Natural killer cell (primary cell): ENCODE measurements around the gene ZNF655. TPM values are rescaled to one million over a fixed set of nuclear protein-coding genes. Genes with fewer than 3 reads are reported as not detected.

Experiments
- ATAC-seq, 3 donors: fragments of 150-1000 bp in 2 of 3; fragments of 200-7000 bp in 1 of 3; cut with Tn5 transposase; 1 replicate in 1 of 3; 2 replicates in 2 of 3; pipeline ENCODE4 v1.10.0; 2021; ENCODE audit warnings: mild to moderate bottlenecking in 2 of 3, moderate library complexity in 2 of 3
- DNase-seq, 2 donors: peaks; one replicate each; pipeline versions ENCODE4 v3.0.0 to v3.0.0-alpha.2; 2013 to 2021; ENCODE audit warnings: mixed read lengths in 1 of 2
- H3K27ac ChIP-seq: one replicate; pipeline ENCODE4 v1.5.1; 2013; ENCODE audit warnings: mild to moderate bottlenecking, low read length
- H3K27me3 ChIP-seq: one replicate; pipeline ENCODE4 v1.6.1; 2013; ENCODE audit warnings: low read length; ENCODE audit not compliant: control insufficient read depth, insufficient read depth
- H3K36me3 ChIP-seq: one replicate; pipeline ENCODE4 v1.6.1; 2013; ENCODE audit warnings: low read length; ENCODE audit not compliant: control insufficient read depth, insufficient read depth
- H3K4me1 ChIP-seq: one replicate; pipeline ENCODE4 v1.6.1; 2013; ENCODE audit warnings: low read length; ENCODE audit not compliant: control insufficient read depth, insufficient read depth
- H3K4me3 ChIP-seq: one replicate; pipeline ENCODE4 v1.5.1; 2013; ENCODE audit warnings: low read length
- H3K9me3 ChIP-seq: one replicate; pipeline ENCODE4 v1.6.1; 2013; ENCODE audit warnings: low read length; ENCODE audit not compliant: control insufficient read depth, insufficient read depth
- H3K27ac Mint-ChIP-seq, 2 donors: one replicate each; pipeline ENCODE4 v1.8.0; 2022; ENCODE audit warnings: mild to moderate bottlenecking in 2 of 2, mixed read lengths in 2 of 2, moderate library complexity in 1 of 2
- H3K27me3 Mint-ChIP-seq, 2 donors: one replicate each; pipeline ENCODE4 v1.8.0; 2022; ENCODE audit warnings: low read depth in 2 of 2, mixed read lengths in 2 of 2
- H3K36me3 Mint-ChIP-seq: one replicate; pipeline ENCODE4 v1.8.0; 2022; ENCODE audit warnings: mixed read lengths
- H3K4me1 Mint-ChIP-seq, 2 donors: one replicate each; pipeline ENCODE4 v1.8.0; 2022; ENCODE audit warnings: mixed read lengths in 2 of 2
- H3K4me3 Mint-ChIP-seq: one replicate; pipeline ENCODE4 v1.8.0; 2022; ENCODE audit warnings: mild to moderate bottlenecking, moderate library complexity, mixed read lengths
- H3K9me3 Mint-ChIP-seq, 2 donors: one replicate each; pipeline ENCODE4 v1.8.0; 2022; ENCODE audit warnings: mixed read lengths in 2 of 2
- WGBS: methylation state at CpG from one replicate; pipeline ENCODE4 v1.1.7; 2013; ENCODE audit warnings: missing lambda C conversion rate; ENCODE audit not compliant: insufficient coverage; 5-methylcytosine and 5-hydroxymethylcytosine counted together
- intact Hi-C: fragments of 100-400 bp; cut with micrococcal nuclease; formaldehyde crosslinking; loops from one replicate; pipeline ENCODE4 v1.14.2; 2022
- total RNA-seq, 4 donors: library from RNA; stranded (reverse); fragments of 120-200 nt in 1 of 4; gene quantifications; one replicate each; pipeline versions ENCODE4 v1.2.3 to v1.2.4, GENCODE V29; 2013 to 2022
- TF ChIP-seq, protein P1 (sequence below): fragments of 200-600 bp; IDR thresholded peaks from one replicate; pipeline ENCODE4 v1.8.0; 2022; ENCODE audit warnings: antibody characterized with exemption

Gene ZNF655
- total RNA-seq, 3 donors from 2014 or later (not counting 1 experiment from before 2014, with no cell fraction given) = 171 to 214 (median 196) TPM

GRCh38 chr7:99573257-99573656, 14.8 kb downstream of the ZNF655 start:
- H3K36me3 ChIP-seq = peaks cover 43% of the 10 kb centered on the region
- Mint-ChIP-seq H3K4me3 (no peak overlapping the region), H3K9me3 (no peaks in the 10 kb centered on the region), H3K27ac (peak overlapping the region; percentile 18 to 65), H3K4me1 (peaks cover 0 to 14% of the 10 kb centered on the region in 2 donors), H3K36me3 (peaks cover 20% of the 10 kb centered on the region), H3K27me3 (no peaks in the 10 kb centered on the region)
- no peak for ATAC-seq
- H3K4me3 ChIP-seq = no peak overlapping the region
- DNase-seq = no peak
- no CpG with 5 or more reads among the region's 1 CpG for WGBS
- H3K27ac ChIP-seq = no peak overlapping the region
- no peaks in the 10 kb centered on the region for H3K4me1 ChIP-seq
- intact Hi-C loops = no loop called here
- no peaks in the 10 kb centered on the region for H3K27me3 ChIP-seq
- TF ChIP-seq, protein P1, sequence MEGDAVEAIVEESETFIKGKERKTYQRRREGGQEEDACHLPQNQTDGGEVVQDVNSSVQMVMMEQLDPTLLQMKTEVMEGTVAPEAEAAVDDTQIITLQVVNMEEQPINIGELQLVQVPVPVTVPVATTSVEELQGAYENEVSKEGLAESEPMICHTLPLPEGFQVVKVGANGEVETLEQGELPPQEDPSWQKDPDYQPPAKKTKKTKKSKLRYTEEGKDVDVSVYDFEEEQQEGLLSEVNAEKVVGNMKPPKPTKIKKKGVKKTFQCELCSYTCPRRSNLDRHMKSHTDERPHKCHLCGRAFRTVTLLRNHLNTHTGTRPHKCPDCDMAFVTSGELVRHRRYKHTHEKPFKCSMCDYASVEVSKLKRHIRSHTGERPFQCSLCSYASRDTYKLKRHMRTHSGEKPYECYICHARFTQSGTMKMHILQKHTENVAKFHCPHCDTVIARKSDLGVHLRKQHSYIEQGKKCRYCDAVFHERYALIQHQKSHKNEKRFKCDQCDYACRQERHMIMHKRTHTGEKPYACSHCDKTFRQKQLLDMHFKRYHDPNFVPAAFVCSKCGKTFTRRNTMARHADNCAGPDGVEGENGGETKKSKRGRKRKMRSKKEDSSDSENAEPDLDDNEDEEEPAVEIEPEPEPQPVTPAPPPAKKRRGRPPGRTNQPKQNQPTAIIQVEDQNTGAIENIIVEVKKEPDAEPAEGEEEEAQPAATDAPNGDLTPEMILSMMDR = no peak
- no peaks in the 10 kb centered on the region for H3K9me3 ChIP-seq

GRCh38 chr7:99576251-99576650, 17.8 kb downstream of the ZNF655 start:
- Histone ChIP-seq H3K27ac (no peak overlapping the region), H3K27me3 (no peaks in the 10 kb centered on the region), H3K4me3 (no peak overlapping the region), H3K9me3 (no peaks in the 10 kb centered on the region), H3K4me1 (peaks cover 14% of the 10 kb centered on the region), H3K36me3 (peaks cover 22% of the 10 kb centered on the region)
- Mint-ChIP-seq H3K27ac (peak overlapping the region in 1 of 2 donors; percentile 21), H3K4me3 (no peak overlapping the region), H3K9me3 (no peaks in the 10 kb centered on the region), H3K36me3 (peaks cover 20% of the 10 kb centered on the region), H3K4me1 (peaks cover 0 to 28% of the 10 kb centered on the region in 2 donors), H3K27me3 (no peaks in the 10 kb centered on the region)
- ATAC-seq (no peak), DNase-seq (no peak)
- TF ChIP-seq, protein P1 = no peak
- intact Hi-C loops = no loop called here
- 92% methylated on average over 3 of the region's 3 CpGs for WGBS

DNA sequence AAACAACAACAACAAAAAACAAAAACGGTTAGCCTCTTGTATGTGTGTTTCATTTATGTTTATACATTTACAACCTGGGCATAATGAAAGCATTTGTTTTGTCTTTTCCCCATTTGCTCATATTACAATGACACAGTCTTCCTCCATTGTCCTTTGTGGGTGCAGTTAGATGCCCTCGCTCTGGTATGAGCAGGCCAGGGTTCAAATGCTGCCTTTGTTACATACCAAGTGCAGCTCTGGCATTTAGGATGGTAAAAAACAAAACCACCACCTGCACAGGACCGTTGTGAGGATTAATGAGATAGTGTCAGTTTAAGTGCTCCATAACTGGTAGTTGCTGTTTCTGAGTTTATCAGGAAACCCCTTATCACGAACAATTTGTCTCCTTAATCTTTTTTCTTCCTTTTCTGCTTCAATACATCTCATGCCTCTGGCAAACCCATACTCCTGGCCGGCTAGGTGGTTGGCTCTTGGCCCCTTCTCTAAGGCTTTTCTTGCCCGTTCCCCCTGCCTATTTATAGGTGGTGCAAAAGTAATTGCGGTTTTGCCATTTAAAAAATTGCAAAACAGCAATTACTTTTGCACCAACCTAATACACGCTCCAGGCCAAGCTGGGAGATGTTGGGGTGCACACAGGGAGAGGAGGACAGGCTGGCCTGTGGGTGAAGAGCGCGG, 21.0 kb downstream of the ZNF655 start:
- Mint-ChIP-seq H3K27ac (peak overlapping the region in 1 of 2 donors; percentile 77), H3K4me1 (peaks cover 0 to 20% of the 10 kb centered on the region in 2 donors), H3K36me3 (no peaks in the 10 kb centered on the region), H3K4me3 (peak overlapping the region; percentile 92), H3K9me3 (no peaks in the 10 kb centered on the region), H3K27me3 (no peaks in the 10 kb centered on the region)
- TF ChIP-seq, protein P1 = no peak
- intact Hi-C loops = no loop called here
- no peaks in the 10 kb centered on the region for H3K9me3 ChIP-seq
- peaks cover 14% of the 10 kb centered on the region for H3K4me1 ChIP-seq
- peak overlapping the region; percentile 60 for H3K4me3 ChIP-seq
- no peak overlapping the region for H3K27ac ChIP-seq
- H3K27me3 ChIP-seq = no peaks in the 10 kb centered on the region
- no peak for ATAC-seq
- peaks cover 2% of the 10 kb centered on the region for H3K36me3 ChIP-seq
- WGBS = 70% methylated on average over 6 of the region's 10 CpGs
- DNase-seq = peak in 1 of 2 donors; percentile 22
